ENCODE data around the gene SLC30A9. TPM values are rescaled to one million over a fixed set of nuclear protein-coding genes. Genes with fewer than 3 reads are reported as not detected.

SLC30A9 gene
- total and polyA plus RNA-seq, 12 donors, result 9.8 to 95.0 (median 79.7) TPM

DNA sequence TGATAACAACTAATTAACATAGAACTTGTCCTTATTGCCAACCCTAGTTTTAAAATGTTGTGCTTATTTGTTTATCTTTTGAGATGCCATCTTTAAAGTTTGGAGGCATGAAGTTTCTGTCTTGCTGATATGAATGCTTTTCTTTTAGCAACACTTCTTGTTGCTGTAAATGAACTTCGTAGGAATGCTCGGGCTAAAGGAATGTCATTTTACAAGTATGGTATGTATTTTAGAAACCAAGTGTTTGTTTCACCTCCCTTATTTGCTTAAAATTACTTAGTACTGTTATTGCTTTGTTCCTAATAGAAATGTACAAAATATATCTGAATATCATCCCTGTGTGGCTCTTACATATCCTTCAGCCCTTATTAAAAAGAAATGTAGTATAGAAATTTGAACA is 76.1 kb downstream of the SLC30A9 start:
- Histone ChIP-seq H3K27me3 (no peaks in the 10 kb centered on the region), H3K9me3 (no peaks in the 10 kb centered on the region), H3K27ac (no peak overlapping the region), H3K4me3 (no peak overlapping the region), H3K36me3 (peaks cover 0 to 97% (median 31%) of the 10 kb centered on the region in 9 donors), H3K4me1 (no peaks in the 10 kb centered on the region)
- ATAC-seq (no peak), DNase-seq (no peak)
- TF ChIP-seq, protein P1, sequence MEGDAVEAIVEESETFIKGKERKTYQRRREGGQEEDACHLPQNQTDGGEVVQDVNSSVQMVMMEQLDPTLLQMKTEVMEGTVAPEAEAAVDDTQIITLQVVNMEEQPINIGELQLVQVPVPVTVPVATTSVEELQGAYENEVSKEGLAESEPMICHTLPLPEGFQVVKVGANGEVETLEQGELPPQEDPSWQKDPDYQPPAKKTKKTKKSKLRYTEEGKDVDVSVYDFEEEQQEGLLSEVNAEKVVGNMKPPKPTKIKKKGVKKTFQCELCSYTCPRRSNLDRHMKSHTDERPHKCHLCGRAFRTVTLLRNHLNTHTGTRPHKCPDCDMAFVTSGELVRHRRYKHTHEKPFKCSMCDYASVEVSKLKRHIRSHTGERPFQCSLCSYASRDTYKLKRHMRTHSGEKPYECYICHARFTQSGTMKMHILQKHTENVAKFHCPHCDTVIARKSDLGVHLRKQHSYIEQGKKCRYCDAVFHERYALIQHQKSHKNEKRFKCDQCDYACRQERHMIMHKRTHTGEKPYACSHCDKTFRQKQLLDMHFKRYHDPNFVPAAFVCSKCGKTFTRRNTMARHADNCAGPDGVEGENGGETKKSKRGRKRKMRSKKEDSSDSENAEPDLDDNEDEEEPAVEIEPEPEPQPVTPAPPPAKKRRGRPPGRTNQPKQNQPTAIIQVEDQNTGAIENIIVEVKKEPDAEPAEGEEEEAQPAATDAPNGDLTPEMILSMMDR (IDR thresholded peaks at IDR 0.05), result no peak
- 85 to 90% methylated on average over 2 of the region's 2 CpGs for WGBS, 2 donors
- intact Hi-C loops (cut with DNase I), result no loop called here

- Histone ChIP-seq H3K27ac (no peak overlapping the region), H3K36me3 (peaks cover 0 to 97% (median 31%) of the 10 kb centered on the region in 9 donors), H3K4me3 (no peak overlapping the region), H3K9me3 (no peaks in the 10 kb centered on the region), H3K4me1 (no peaks in the 10 kb centered on the region), H3K27me3 (no peaks in the 10 kb centered on the region)
- intact Hi-C loops (cut with DNase I), result no loop called here
- TF ChIP-seq, protein P1 (IDR thresholded peaks at IDR 0.05), result no peak
- ATAC-seq, result no peak
- no peak for DNase-seq
- WGBS, 2 donors, result 49% methylated on average over 2 of the region's 2 CpGs
Observed at GRCh38 chr4:42067264-42067663, 76.9 kb downstream of the SLC30A9 start.

GRCh38 chr4:42070463-42070862 is 80.1 kb downstream of the SLC30A9 start:
- TF ChIP-seq, protein P1 (IDR thresholded peaks at IDR 0.05), result no peak
- H3K4me1 ChIP-seq, result no peaks in the 10 kb centered on the region
- intact Hi-C loops (cut with DNase I), result no loop called here
- H3K4me3 ChIP-seq, result no peak overlapping the region
- H3K27me3 ChIP-seq, result no peaks in the 10 kb centered on the region
- H3K27ac ChIP-seq, result no peak overlapping the region
- ATAC-seq (no peak), DNase-seq (no peak)
- H3K36me3 ChIP-seq, result peaks cover 0 to 89% (median 10%) of the 10 kb centered on the region in 9 donors
- H3K9me3 ChIP-seq, result no peaks in the 10 kb centered on the region
- WGBS, 2 donors, result 88% methylated on average over 4 of the region's 4 CpGs

DNA sequence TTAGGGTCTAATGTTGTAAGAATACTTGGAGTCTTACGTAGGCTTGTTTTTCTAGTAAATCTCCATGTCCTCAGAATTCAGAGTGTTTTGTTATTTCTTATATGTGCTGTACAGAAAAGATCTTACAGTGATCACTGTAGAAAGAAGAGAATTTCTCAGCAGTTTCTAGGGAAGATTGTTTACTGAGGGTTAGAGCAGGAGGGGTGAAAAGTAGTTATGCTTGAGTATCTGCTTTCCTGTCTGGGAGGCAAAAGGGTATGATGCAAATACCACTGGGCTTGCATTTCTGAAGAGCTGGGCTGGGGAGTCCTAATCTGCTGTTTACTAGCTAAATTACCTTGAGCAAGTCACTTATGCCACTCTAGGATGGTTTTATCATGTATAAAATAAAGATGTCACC is 84.0 kb downstream of the SLC30A9 start:
- no peaks in the 10 kb centered on the region for H3K9me3 ChIP-seq
- no peak overlapping the region for H3K27ac ChIP-seq
- WGBS, 2 donors, result 97 to 100% methylated on average over 1 of the region's 1 CpG
- no peak overlapping the region for H3K4me3 ChIP-seq
- H3K4me1 ChIP-seq, result no peaks in the 10 kb centered on the region
- intact Hi-C loops (cut with DNase I), result no loop called here
- peaks cover 0 to 86% (median 9%) of the 10 kb centered on the region in 9 donors for H3K36me3 ChIP-seq
- ATAC-seq (no peak), DNase-seq (no peak)
- no peaks in the 10 kb centered on the region for H3K27me3 ChIP-seq
- TF ChIP-seq, protein P1 (IDR thresholded peaks at IDR 0.05), result no peak
